ENCODE results near the gene CEBPG. TPM values are rescaled to one million over a fixed set of nuclear protein-coding genes. Genes with fewer than 3 reads are reported as not detected.

The CEBPG gene
- total and polyA plus RNA-seq, 4 donors = 21.5 to 29.7 (median 24.7) TPM

- 95 to 96% methylated on average over 30 of the region's 30 CpGs for WGBS, 2 donors
- Histone ChIP-seq H3K9ac (ENCODE audit: insufficient read depth in 1 of 2, low read length in 2 of 2) (no peak overlapping the region), H3K36me3 (ENCODE audit: control insufficient read depth in 4 of 4, insufficient read depth in 4 of 4, low read length in 4 of 4) (peaks cover 0 to 5% (median 0%) of the 10 kb centered on the region in 4 donors), H3K4me3 (no peak overlapping the region), H3K9me3 (ENCODE audit: control insufficient read depth in 4 of 4, insufficient read depth in 3 of 4, low read length in 3 of 4) (no peaks in the 10 kb centered on the region), H3K4me1 (ENCODE audit: control insufficient read depth in 5 of 5, insufficient read depth in 5 of 5, low read length in 5 of 5) (peaks cover 0 to 47% (median 25%) of the 10 kb centered on the region in 5 donors), H3K27ac (ENCODE audit: low read depth in 1 of 2, low read length in 1 of 2) (no peak overlapping the region), H3K27me3 (ENCODE audit: control insufficient read depth in 3 of 3, insufficient read depth in 3 of 3, low read length in 2 of 3) (no peaks in the 10 kb centered on the region)
- DNase-seq (no peak), ATAC-seq (ENCODE audit: insufficient read depth, low FRiP score) (no peak)
- no peak for TF ChIP-seq CTCF (IDR thresholded peaks at IDR 0.05; ENCODE audit: control extremely low read depth, extremely low read depth)
Measured at GRCh38 chr19:33401683-33402420, 28.3 kb downstream of the CEBPG start.

GRCh38 chr19:33402421-33403220 lies 29.1 kb downstream of the CEBPG start:
- no peaks in the 10 kb centered on the region for H3K9me3 ChIP-seq (ENCODE audit: control insufficient read depth in 4 of 4, insufficient read depth in 3 of 4, low read length in 3 of 4)
- no peak overlapping the region for H3K4me3 ChIP-seq
- DNase-seq (no peak), ATAC-seq (ENCODE audit: insufficient read depth, low FRiP score) (no peak)
- no peak for TF ChIP-seq CTCF (IDR thresholded peaks at IDR 0.05; ENCODE audit: control extremely low read depth, extremely low read depth)
- peaks cover 0 to 40% (median 21%) of the 10 kb centered on the region in 5 donors for H3K4me1 ChIP-seq (ENCODE audit: control insufficient read depth in 5 of 5, insufficient read depth in 5 of 5, low read length in 5 of 5)
- 76 to 79% methylated on average over 17 to 18 of the region's 18 CpGs for WGBS, 2 donors
- H3K36me3 ChIP-seq (ENCODE audit: control insufficient read depth in 4 of 4, insufficient read depth in 4 of 4, low read length in 4 of 4) = peaks cover 0 to 5% (median 0%) of the 10 kb centered on the region in 4 donors
- H3K9ac ChIP-seq (ENCODE audit: insufficient read depth in 1 of 2, low read length in 2 of 2) = no peak overlapping the region
- H3K27me3 ChIP-seq (ENCODE audit: control insufficient read depth in 3 of 3, insufficient read depth in 3 of 3, low read length in 2 of 3) = no peaks in the 10 kb centered on the region
- H3K27ac ChIP-seq (ENCODE audit: low read depth in 1 of 2, low read length in 1 of 2) = peak overlapping the region in 1 of 2 donors; percentile 37

GRCh38 chr19:33403221-33403972 lies 29.9 kb downstream of the CEBPG start:
- DNase-seq (peak; percentile 76 to 81 (median 77)), ATAC-seq (ENCODE audit: insufficient read depth, low FRiP score) (peak; percentile 19)
- H3K9me3 ChIP-seq (ENCODE audit: control insufficient read depth in 4 of 4, insufficient read depth in 3 of 4, low read length in 3 of 4) = no peaks in the 10 kb centered on the region
- peak overlapping the region in 1 of 2 donors; percentile 61 for H3K27ac ChIP-seq (ENCODE audit: low read depth in 1 of 2, low read length in 1 of 2)
- TF ChIP-seq CTCF (IDR thresholded peaks at IDR 0.05; ENCODE audit: control extremely low read depth, extremely low read depth) = no peak
- 69 to 77% methylated on average over 18 of the region's 18 CpGs for WGBS, 2 donors
- no peaks in the 10 kb centered on the region for H3K27me3 ChIP-seq (ENCODE audit: control insufficient read depth in 3 of 3, insufficient read depth in 3 of 3, low read length in 2 of 3)
- H3K4me3 ChIP-seq = no peak overlapping the region
- H3K36me3 ChIP-seq (ENCODE audit: control insufficient read depth in 4 of 4, insufficient read depth in 4 of 4, low read length in 4 of 4) = peaks cover 0 to 5% (median 0%) of the 10 kb centered on the region in 4 donors
- H3K9ac ChIP-seq (ENCODE audit: insufficient read depth in 1 of 2, low read length in 2 of 2) = no peak overlapping the region
- peaks cover 0 to 40% (median 21%) of the 10 kb centered on the region in 5 donors for H3K4me1 ChIP-seq (ENCODE audit: control insufficient read depth in 5 of 5, insufficient read depth in 5 of 5, low read length in 5 of 5)
